ENCODE measurements around the gene ANKRD44.
A peak's percentile ranks its signal among the peaks of the same experiment; 100 is the strongest.

The ANKRD44 gene

GRCh38 chr2:196987649-196988364 is 322.8 kb downstream of the ANKRD44 start:
- peak; percentile 83 for DNase-seq (ENCODE audit: low spot score)

GRCh38 chr2:196987298-196987648 is 323.3 kb downstream of the ANKRD44 start:
- no peak for DNase-seq (ENCODE audit: low spot score)

DNA sequence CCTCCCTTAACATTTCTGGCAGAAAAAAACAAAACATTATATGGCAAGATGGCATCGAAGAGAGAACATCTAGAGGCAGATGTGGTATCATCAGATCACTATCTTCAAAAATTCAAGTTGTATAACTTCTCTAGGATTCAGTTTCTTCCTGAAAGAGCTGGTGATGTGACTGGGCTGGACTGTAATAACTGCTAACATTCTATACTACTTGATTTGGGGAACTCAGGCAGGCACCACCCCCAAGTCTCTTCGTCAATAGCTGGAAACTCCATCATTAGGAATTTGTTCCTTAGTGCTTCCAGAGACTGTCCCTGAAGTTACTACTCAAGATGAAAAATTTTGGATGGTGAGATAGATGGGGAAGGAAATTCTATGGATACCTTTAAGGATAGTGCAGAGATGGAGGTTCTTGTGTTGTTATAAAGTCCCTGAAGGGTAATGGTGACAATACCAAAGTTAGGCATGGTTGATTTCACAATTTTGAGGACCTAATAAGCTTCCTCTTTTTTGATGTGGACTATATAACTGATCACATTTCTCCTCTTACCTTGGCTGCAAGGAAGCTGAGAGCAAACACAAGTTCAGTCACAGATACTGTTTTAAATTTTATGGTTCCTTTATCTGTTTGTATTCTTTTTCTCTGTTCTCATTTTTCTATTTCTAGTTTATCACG is 324.9 kb downstream of the ANKRD44 start:
- no peak for DNase-seq (ENCODE audit: low spot score)

GRCh38 chr2:196984903-196985302 is 325.7 kb downstream of the ANKRD44 start:
- no peak for DNase-seq (ENCODE audit: low spot score)

DNA sequence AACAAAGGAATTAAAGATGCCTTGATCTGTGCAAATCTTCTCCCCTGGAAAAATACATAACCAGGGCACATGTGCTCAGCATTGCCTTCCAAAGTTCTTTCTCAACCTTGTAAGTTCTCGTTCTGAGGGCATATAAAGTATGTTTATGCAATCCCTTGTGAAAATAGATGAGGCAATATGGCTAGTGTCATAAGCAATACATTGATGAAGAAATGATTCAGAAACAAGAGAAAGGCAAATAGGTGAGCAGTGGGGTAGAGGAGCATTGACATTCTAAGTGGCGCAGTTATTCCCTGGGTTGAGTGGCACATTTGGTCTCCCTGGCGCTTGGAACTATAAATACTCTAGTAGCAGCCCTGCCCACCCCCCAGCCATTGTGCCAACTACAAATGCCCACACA is 326.6 kb downstream of the ANKRD44 start:
- DNase-seq (ENCODE audit: low spot score): no peak

DNA sequence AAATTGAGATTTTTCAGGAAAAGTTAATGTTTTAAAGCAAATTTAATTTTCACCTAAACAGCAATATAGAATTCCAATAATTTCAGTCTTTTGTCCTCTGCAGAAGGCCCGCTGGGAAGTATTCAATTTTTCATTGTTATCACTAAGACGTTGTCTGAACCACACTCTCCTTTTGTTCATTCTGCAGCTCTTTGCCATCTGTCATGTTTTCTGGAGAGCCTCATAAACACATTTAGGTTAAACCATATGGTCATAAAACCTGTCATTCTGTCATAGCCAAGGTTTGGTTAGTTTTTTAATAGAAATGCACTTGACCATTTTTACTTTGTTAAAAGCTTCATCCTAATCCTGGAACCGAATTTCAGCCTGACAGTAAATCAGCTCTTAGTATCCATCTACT is 330.1 kb downstream of the ANKRD44 start:
- no peak for DNase-seq (ENCODE audit: low spot score)

GRCh38 chr2:196980001-196980400 is 330.6 kb downstream of the ANKRD44 start:
- DNase-seq (ENCODE audit: low spot score): no peak

GRCh38 chr2:196977507-196977906 is 333.1 kb downstream of the ANKRD44 start:
- DNase-seq (ENCODE audit: low spot score): no peak

DNA sequence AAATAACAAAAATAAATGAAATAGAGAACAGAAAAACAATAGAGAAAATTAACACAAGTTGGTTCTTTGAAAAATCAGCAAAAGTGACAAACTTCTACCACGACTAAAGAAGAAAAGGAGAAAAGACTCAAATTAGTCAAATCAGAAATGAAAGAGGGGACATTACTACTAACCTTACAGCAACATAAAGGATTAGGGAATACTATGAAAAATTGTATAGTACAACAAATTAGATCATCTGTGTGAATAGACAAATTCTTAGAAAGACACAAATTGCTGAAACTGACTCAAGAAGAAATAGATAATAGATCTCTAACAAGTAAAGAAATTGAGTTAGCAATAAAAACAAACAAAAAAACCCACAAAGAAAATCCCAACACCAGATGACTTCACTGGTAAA is 335.6 kb downstream of the ANKRD44 start:
- no peak for DNase-seq (ENCODE audit: low spot score)

GRCh38 chr2:196971574-196972279 is 338.9 kb downstream of the ANKRD44 start:
- no peak for DNase-seq (ENCODE audit: low spot score)

- no peak for DNase-seq (ENCODE audit: low spot score)
These were observed 340.5 kb downstream of the ANKRD44 start for GRCh38 chr2:196970099-196970498.

GRCh38 chr2:196968516-196968915 is 342.1 kb downstream of the ANKRD44 start:
- no peak for DNase-seq (ENCODE audit: low spot score)

DNA sequence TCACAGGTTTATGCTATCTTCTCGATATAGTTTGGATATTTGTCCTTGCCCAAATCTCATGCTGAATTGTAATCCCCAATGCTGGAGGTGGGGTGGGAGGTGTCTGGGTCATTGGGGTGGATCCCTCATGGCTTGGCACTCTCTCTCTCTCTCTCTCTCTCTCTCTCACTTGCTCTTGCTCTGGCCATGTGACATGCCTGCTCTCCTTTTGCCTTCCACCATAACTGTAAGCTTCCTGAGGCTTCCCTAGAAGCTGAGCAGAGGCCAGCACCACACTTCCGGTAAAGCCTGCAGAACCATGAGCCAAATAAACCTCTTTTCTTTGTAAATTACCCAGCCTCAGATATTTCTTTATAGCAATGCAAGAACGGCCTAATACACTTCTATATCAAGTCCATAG is 342.8 kb downstream of the ANKRD44 start:
- DNase-seq (ENCODE audit: low spot score): no peak

GRCh38 chr2:196967116-196967515 is 343.5 kb downstream of the ANKRD44 start:
- peak; percentile 29 for DNase-seq (ENCODE audit: low spot score)

DNA sequence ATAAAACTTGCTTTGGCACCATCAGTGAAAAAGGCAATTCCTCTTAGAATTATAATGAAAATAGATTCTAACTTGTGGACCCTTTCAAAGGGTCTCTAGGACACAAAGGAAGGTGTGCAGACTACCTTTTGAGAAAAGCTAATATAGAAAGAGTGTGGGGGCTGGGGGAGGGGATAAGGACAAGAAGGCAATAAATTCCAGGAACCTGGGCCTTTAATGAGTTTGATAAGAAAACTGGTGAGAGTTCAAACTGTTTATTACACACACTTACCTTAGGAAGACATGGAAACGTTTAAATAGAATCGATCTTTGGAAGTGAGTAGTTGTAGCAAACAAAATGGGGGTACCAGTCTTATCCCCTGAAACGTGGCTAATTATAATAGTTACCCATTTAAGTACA is 344.5 kb downstream of the ANKRD44 start:
- DNase-seq (ENCODE audit: low spot score): no peak

GRCh38 chr2:196965651-196966050 is 344.9 kb downstream of the ANKRD44 start:
- no peak for DNase-seq (ENCODE audit: low spot score)

- DNase-seq (ENCODE audit: low spot score): no peak
These were observed 346.6 kb downstream of the ANKRD44 start for GRCh38 chr2:196963961-196964360.

GRCh38 chr2:196963043-196963442 is 347.5 kb downstream of the ANKRD44 start:
- DNase-seq (ENCODE audit: low spot score): no peak

DNA sequence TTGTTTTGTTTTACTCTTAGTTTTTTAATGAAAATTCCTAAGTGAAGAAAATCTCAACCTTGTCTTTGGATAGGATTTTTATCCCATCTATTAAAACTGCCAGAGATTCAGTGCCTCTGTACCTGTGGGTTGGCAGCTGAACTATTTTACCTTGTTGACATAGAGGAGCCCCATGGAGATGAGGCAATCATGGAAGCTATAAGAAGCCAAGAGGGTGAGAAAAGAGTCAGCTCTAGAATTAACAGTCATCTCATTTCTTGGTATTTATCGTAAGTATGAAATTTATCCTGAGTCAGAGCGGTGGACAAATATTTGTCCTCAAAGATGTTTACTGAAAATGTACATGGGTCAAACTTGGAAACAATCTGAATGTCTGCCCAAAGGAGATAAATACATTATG is 348.3 kb downstream of the ANKRD44 start:
- no peak for DNase-seq (ENCODE audit: low spot score)

- DNase-seq (ENCODE audit: low spot score): no peak
These were observed 348.7 kb downstream of the ANKRD44 start for GRCh38 chr2:196961889-196962288.

DNA sequence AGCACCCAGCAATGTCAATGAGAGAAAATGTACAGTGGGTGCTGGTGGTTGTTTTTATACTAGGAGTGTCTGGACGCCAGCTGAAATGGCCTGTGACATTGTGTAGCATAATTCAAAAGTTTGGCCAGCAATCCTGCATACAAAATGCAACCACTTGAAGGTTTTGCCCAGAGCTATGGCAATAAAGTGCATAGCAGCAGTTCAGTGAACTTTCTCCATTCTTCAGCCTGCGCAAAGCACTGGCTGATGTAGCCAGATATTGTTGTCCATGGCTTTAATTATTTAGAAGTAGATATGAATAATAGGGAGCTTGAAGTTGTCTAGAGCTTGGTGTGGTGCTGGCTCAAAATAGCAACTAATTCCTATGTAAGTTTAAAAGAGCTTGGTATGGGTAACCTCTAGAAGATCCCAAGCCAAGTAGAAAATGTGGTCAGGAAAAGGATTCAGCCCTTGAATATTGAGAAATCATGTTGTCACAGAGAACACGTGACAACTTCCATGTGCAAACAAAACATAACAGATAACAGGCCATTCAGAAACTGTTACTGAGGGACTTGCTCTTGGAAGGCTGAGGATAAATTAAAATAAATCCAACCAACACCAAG is 350.7 kb downstream of the ANKRD44 start:
- no peak for DNase-seq (ENCODE audit: low spot score)

- no peak for DNase-seq (ENCODE audit: low spot score)
These were observed 351.3 kb downstream of the ANKRD44 start for GRCh38 chr2:196959281-196959680.

Measured in SW480 (cell line).